GM21786 (cell line): ENCODE results near the gene ARHGAP5.

ENCODE experiments used
- ATAC-seq: cut with Tn5 transposase; IDR thresholded peaks from one replicate; pipeline ENCODE4 v1.9.1; 2021; ENCODE audit not compliant: unreplicated experiment

The ARHGAP5 gene, protein sequence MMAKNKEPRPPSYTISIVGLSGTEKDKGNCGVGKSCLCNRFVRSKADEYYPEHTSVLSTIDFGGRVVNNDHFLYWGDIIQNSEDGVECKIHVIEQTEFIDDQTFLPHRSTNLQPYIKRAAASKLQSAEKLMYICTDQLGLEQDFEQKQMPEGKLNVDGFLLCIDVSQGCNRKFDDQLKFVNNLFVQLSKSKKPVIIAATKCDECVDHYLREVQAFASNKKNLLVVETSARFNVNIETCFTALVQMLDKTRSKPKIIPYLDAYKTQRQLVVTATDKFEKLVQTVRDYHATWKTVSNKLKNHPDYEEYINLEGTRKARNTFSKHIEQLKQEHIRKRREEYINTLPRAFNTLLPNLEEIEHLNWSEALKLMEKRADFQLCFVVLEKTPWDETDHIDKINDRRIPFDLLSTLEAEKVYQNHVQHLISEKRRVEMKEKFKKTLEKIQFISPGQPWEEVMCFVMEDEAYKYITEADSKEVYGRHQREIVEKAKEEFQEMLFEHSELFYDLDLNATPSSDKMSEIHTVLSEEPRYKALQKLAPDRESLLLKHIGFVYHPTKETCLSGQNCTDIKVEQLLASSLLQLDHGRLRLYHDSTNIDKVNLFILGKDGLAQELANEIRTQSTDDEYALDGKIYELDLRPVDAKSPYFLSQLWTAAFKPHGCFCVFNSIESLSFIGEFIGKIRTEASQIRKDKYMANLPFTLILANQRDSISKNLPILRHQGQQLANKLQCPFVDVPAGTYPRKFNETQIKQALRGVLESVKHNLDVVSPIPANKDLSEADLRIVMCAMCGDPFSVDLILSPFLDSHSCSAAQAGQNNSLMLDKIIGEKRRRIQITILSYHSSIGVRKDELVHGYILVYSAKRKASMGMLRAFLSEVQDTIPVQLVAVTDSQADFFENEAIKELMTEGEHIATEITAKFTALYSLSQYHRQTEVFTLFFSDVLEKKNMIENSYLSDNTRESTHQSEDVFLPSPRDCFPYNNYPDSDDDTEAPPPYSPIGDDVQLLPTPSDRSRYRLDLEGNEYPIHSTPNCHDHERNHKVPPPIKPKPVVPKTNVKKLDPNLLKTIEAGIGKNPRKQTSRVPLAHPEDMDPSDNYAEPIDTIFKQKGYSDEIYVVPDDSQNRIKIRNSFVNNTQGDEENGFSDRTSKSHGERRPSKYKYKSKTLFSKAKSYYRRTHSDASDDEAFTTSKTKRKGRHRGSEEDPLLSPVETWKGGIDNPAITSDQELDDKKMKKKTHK (N-terminal part only)

DNA sequence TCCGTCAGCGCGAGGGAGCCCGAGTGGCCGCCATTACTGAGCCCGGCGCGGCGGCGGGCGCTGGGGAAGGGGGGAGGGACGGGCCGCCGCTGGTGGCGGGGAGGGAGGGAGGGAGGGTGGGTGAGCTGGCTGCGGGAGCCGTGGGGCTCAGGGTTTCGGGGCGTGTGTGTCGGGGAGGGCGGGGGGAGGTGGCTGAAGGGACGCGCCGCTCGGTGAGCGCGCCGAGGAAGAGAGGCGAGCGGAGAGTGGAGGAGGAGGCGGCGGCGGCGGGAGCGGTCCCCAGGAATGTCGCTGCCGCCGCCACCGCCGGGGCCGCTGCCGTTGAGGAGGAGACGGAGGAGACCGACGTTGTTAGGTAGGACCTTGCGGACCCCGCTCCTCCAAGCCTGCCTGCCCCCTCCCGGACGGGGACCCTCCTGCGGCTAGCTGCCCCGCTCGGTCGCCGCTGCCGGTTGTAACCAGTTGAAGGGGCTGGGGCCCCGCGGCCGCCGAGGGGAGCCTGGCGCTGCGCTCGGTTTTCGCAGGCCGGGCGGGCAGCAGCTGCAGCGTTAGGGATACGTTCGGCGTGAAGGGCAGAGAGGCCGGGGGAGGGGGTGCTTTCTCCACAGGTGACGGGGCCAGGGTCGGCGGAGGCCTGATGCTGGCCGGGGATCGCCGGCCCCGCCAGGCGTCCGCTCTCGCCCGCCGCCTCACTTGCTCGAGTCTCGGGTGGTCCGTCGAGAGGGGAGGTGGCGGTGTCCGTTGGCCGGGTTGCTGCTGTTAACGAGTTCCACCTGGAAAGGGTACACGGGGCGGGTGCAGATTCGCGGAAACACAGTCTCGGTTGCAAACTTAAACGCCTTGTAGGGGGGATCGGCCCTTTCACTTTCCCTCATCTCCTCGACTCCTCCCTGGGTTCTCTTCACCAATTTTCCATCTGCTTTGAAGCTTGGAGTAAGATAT, at the start of gene ARHGAP5:
ARHGAP5 (plus strand) TSS at position 224 of the 942 bp plus-strand sequence. CDS start 13,366 bp downstream, outside the sequence.
- ATAC-seq, result peak; percentile 28

- ATAC-seq, result no peak
Observed at GRCh38 chr14:32028599-32028998, 48.5 kb upstream of the ARHGAP5 start.

DNA sequence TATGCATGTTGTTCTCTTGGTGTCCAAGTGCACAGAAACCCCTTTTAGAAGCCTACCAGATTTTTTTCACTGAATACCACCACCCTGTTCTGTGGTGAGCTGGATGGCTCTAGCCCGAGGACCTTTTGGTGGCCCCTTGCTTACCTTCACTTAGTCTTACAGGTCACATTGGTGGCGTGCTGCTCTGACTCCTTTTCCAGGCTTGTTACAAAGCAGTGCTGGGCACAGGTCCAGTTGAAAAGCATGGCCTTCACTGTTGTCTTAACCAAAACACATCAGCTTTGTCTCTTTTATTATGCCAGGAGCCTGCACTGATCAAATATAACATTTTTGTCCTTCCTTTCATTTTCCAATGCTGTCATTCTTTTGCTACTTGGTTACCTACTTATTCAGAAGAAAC, 43.6 kb upstream of the ARHGAP5 start:
- ATAC-seq, result no peak

- no peak for ATAC-seq
Observed at GRCh38 chr14:32038876-32039275, 38.2 kb upstream of the ARHGAP5 start.

DNA sequence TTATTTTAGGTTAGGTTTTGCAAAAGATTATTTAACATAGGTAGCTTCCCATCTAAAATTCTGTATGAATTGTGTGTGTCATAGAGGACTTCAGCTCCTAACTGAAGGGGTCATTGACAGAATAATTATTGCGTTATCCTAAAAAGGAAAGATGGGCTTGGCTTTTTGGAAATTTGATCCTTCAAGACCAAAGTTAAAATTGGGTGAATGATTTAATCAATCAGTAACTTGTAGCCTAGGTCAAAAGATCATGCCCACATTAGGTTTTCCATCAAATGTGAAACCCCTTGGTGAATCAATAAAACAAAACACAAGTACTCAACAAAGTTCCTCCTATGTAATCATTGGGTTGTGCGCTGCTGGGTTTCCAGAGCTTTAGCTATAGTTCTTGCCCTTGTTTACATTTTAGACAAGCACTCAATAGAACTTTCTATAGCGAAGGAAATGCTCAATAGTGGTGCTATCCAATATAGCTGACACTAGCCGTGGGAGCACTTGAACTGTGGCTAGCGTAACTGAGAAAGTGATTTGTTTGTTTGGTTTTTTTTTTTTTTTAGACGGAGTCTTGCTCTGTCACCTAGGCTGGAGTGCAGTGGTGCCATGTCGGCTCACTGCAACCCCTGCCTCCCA, 37.6 kb upstream of the ARHGAP5 start:
- ATAC-seq, result no peak

GRCh38 chr14:32043624-32044023, 33.5 kb upstream of the ARHGAP5 start:
- no peak for ATAC-seq

GRCh38 chr14:32044454-32044853, 32.6 kb upstream of the ARHGAP5 start:
- ATAC-seq, result no peak

- ATAC-seq, result no peak
Observed at GRCh38 chr14:32047791-32048190, 29.3 kb upstream of the ARHGAP5 start.

- no peak for ATAC-seq
Observed at GRCh38 chr14:32049361-32050088, 27.6 kb upstream of the ARHGAP5 start.

- ATAC-seq, result no peak
Observed at GRCh38 chr14:32050878-32051277, 26.2 kb upstream of the ARHGAP5 start.

GRCh38 chr14:32054536-32054935, 22.6 kb upstream of the ARHGAP5 start:
- no peak for ATAC-seq

- no peak for ATAC-seq
Observed at GRCh38 chr14:32055175-32055574, 21.9 kb upstream of the ARHGAP5 start.

- ATAC-seq, result no peak
Observed at GRCh38 chr14:32059702-32060101, 17.4 kb upstream of the ARHGAP5 start.

- ATAC-seq, result no peak
Observed at GRCh38 chr14:32064931-32065330, 12.2 kb upstream of the ARHGAP5 start.

DNA sequence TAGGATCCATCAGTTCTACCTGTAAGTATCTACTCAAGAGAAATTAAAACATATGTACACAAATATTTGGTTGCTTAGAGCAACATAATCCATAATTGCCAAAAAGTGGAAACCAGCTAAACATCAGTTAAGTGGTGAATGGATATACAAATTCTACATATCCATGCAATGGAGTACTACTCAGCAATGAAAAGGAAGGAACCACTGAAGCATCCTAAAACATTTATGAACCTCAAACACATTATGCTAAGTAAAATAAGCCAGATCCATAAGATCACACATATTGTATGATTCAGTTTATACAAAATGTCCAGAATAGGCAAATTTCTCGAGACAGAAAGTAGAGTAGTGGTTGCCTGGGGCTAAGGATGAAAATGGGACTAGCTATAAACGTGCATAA, 8.4 kb upstream of the ARHGAP5 start:
- ATAC-seq, result no peak

- ATAC-seq, result no peak
Observed at GRCh38 chr14:32070282-32070681, 6.8 kb upstream of the ARHGAP5 start.

DNA sequence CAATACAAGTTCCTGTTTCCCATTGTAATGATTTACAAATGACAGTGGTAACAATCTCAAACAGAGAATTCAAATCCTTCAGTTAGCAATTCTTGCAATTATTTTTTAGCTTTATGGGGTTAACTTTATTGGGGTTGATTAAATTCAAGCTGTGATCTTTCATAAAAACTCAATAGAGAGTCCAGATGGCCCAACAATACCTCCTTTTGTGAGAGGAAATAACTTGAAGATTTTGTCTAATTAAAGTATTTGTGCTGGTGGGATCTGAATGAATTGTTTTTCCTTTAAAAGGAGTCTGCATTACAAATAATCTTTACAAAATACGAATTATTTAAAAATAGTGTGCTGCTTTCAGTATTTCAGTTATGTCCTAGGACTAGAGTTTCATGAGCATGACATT, 4.4 kb upstream of the ARHGAP5 start:
- ATAC-seq, result no peak

GRCh38 chr14:32073537-32074189, 3.4 kb upstream of the ARHGAP5 start:
- peak; percentile 36 for ATAC-seq
